Cerebellar nuclear complex (tissue), 1 donor: ENCODE data around the gene AGBL4.

Experiments
- DNase-seq, 2 experiments: peaks; one replicate each; lab custom pipeline; 2025; lab: John Stamatoyannopoulos, UW

AGBL4 gene

GRCh38 chr1:48592330-48592729 is 1431.4 kb downstream of the AGBL4 start:
- no peak for DNase-seq

GRCh38 chr1:48591181-48591580 is 1432.6 kb downstream of the AGBL4 start:
- no peak for DNase-seq

- DNase-seq, result no peak
Measured at GRCh38 chr1:48588061-48588460, 1435.7 kb downstream of the AGBL4 start.

GRCh38 chr1:48582408-48582807 is 1441.3 kb downstream of the AGBL4 start:
- DNase-seq, result no peak

GRCh38 chr1:48581270-48581669 is 1442.5 kb downstream of the AGBL4 start:
- no peak for DNase-seq

GRCh38 chr1:48576565-48576964 is 1447.2 kb downstream of the AGBL4 start:
- no peak for DNase-seq

GRCh38 chr1:48572646-48573258 is 1451.0 kb downstream of the AGBL4 start:
- no peak for DNase-seq

- DNase-seq, result no peak
Measured at GRCh38 chr1:48572134-48572533, 1451.6 kb downstream of the AGBL4 start.

GRCh38 chr1:48571303-48571987 is 1452.3 kb downstream of the AGBL4 start:
- no peak for DNase-seq

GRCh38 chr1:48570568-48570967 is 1453.2 kb downstream of the AGBL4 start:
- no peak for DNase-seq

- no peak for DNase-seq
Measured at GRCh38 chr1:48568501-48568900, 1455.3 kb downstream of the AGBL4 start.

GRCh38 chr1:48566492-48566891 is 1457.3 kb downstream of the AGBL4 start:
- DNase-seq, result no peak

- DNase-seq, result no peak
Measured at GRCh38 chr1:48563021-48563420, 1460.7 kb downstream of the AGBL4 start.

- DNase-seq, result no peak
Measured at GRCh38 chr1:48561444-48561843, 1462.3 kb downstream of the AGBL4 start.

GRCh38 chr1:48560577-48560976 is 1463.2 kb downstream of the AGBL4 start:
- DNase-seq, result no peak

GRCh38 chr1:48560116-48560515 is 1463.6 kb downstream of the AGBL4 start:
- no peak for DNase-seq

GRCh38 chr1:48558366-48558765 is 1465.4 kb downstream of the AGBL4 start:
- no peak for DNase-seq

GRCh38 chr1:48556186-48556850 is 1467.4 kb downstream of the AGBL4 start:
- DNase-seq, result no peak

- no peak for DNase-seq
Measured at GRCh38 chr1:48555271-48555670, 1468.5 kb downstream of the AGBL4 start.

GRCh38 chr1:48552903-48553606 is 1470.7 kb downstream of the AGBL4 start:
- DNase-seq, result no peak

- no peak for DNase-seq
Measured at GRCh38 chr1:48552420-48552819, 1471.3 kb downstream of the AGBL4 start.

GRCh38 chr1:48548985-48549384 is 1474.8 kb downstream of the AGBL4 start:
- no peak for DNase-seq
